AG10803 (cell line): ENCODE results near the gene POLD1.
A peak's percentile ranks its signal among the peaks of the same experiment; 100 is the strongest.

Experiments
- DNase-seq: peaks from one replicate; pipeline ENCODE4 v3.0.0; 2010; ENCODE audit warnings: low read depth
- H3K4me3 ChIP-seq: 2 replicates; pipeline ENCODE4 v1.5.1; 2011; ENCODE audit warnings: mild to moderate bottlenecking, low read length, control low read depth
- TF ChIP-seq, protein P1 (sequence below): conservative IDR thresholded peaks from 2 replicates; pipeline ENCODE4 v1.5.1; 2011; ENCODE audit warnings: mild to moderate bottlenecking, low read length, control low read depth, inconsistent platforms

The POLD1 gene

DNA sequence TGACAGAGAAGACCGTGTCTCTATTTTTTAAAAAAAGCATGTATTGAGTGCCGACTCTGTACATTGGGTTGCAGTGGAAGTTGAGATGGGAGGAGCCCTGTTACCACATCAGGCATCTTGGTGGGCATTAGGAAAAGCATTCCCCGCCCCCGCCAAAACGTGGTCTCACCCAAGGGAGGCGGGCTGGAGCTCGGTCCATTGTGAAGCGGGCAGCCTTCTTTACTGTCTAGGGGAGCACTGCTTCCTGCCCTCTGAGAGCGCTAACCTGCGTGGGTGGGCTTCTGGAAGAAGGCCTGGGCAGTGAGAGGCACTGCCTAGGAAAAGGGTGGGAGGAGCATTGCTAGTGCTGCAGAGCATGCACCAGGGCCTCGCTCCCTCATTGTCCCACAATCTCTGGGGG, 4.0 kb upstream of the POLD1 start:
- TF ChIP-seq, protein P1, sequence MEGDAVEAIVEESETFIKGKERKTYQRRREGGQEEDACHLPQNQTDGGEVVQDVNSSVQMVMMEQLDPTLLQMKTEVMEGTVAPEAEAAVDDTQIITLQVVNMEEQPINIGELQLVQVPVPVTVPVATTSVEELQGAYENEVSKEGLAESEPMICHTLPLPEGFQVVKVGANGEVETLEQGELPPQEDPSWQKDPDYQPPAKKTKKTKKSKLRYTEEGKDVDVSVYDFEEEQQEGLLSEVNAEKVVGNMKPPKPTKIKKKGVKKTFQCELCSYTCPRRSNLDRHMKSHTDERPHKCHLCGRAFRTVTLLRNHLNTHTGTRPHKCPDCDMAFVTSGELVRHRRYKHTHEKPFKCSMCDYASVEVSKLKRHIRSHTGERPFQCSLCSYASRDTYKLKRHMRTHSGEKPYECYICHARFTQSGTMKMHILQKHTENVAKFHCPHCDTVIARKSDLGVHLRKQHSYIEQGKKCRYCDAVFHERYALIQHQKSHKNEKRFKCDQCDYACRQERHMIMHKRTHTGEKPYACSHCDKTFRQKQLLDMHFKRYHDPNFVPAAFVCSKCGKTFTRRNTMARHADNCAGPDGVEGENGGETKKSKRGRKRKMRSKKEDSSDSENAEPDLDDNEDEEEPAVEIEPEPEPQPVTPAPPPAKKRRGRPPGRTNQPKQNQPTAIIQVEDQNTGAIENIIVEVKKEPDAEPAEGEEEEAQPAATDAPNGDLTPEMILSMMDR: no peak
- no peak for DNase-seq
- H3K4me3 ChIP-seq: no peak overlapping the region

DNA sequence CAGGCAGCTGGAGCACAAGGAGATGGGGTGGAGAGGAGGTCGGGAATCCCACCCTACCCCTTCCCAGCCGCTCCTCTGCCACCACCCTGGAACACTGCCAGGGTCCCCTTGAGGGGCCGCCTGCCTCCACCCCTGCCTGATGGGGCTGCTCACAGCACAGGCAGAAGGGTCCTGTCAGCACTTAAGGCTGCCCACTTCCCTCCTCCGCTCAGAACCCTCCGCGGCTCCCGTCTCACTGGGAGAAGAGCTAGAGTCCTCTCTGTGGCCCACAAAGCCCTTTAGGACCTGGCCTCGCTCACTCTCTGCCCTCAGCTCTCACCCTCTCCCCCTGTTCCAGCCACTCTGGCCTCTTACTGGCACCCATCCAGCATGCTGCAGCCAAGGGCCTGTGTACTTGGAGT, 3.4 kb upstream of the POLD1 start:
- no peak overlapping the region for H3K4me3 ChIP-seq
- TF ChIP-seq, protein P1: no peak
- no peak for DNase-seq

DNA sequence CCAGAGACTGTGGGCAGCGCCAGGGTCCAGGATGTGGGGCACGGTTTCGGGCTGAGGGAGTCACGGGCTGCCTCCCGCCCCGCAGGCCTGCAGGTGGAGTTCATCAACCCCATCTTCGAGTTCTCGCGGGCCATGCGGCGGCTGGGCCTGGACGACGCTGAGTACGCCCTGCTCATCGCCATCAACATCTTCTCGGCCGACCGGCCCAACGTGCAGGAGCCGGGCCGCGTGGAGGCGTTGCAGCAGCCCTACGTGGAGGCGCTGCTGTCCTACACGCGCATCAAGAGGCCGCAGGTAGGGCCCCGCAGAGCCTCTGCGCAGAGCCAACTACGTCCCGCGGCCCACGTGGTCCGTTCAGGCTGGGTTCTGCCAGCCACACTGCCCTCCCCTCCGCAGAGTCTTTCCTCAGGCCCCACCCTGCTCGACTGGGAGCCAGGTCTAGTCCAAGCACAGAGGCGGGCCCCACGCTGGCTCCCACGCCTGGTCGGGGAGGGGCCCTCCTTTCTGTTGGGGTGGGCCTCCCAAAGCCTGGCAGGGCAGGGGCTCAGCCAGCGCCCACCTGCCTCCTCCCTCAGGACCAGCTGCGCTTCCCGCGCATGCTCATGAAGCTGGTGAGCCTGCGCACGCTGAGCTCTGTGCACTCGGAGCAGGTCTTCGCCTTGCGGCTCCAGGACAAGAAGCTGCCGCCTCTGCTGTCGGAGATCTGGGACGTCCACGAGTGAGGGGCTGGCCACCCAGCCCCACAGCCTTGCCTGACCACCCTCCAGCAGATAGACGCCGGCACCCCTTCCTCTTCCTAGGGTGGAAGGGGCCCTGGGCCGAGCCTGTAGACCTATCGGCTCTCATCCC, 2.0 kb upstream of the POLD1 start:
- H3K4me3 ChIP-seq: no peak overlapping the region
- no peak for DNase-seq
- TF ChIP-seq, protein P1: no peak

GRCh38 chr19:50383001-50383851, 921 bp upstream of the POLD1 start:
- TF ChIP-seq, protein P1: no peak
- no peak for DNase-seq
- peak overlapping the region; percentile 79 for H3K4me3 ChIP-seq

DNA sequence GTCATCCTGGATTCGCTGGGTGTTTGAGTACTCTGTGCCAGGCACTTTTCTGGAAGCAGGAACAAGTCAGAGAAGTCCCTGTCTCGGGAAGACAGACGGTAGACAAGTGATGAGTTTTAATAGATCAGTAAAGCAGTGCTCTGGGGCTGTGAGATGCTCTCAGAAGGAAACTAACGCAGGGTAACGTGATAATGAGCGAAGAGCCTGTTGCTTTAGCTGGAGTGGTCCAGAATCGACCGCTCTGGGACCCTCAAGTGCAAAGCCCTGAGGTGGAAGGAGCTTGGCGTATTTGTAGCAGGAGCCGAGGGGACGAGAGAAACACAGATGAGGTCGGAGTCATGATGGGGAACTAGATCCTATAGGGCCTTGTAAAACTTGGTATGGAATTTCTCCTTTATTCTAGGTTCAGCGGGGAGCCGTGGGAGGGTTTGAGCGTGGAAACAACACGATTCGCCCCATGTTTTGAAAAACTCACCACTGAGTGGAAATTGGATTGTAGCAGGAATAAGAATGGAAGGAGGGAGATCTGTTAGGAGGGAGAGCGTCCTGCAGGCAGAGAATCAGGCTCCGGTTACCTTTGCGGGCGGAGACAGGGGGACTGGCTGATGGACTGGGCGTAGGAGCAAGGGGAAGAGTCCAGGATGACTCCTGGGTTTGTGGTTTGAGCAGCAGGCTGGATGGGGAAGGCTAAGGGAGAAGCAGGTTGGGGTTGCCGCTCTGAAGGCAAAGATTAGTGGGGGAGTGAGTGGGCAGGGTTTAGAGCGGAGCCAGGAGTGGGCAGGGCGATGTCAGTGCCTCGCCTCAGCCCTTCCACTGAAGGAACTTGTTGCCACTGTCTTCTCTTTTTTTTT, 763 bp downstream of the POLD1 start:
- DNase-seq: peak; percentile 13
- TF ChIP-seq, protein P1: no peak
- H3K4me3 ChIP-seq: peak overlapping the region; percentile 79

DNA sequence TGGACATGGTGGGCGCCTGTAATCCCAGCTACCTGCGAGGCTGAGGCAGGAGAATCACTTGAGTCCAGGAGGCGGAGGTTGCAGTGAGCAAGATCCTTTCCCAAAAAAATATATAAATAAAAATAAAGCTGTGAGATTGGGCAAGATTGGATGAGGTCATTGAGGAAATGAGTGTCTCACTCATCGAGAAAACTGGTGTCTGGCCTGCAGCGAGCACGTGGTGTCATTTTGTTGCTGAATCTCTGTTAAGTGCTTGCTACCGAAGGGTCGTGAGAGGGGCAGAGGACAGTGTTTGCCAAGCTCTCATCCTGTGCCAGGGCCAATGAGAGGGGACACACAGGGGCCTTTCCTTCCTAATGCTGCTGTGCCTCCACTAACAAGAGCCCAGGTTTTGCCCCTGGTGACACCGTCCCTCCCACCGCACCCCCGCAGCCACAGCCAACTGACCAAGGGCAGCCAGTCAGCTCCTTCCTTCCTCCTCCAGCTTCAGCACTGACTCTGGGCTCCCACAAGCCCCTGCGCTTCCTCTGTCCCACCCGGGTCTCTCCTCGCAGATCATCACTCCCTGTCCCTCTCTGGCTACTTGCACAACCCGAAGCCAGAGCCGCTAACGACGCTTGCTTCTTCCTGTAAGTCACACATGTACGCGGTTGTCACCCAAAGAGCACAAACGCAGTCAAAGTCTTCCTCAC, 3.2 kb downstream of the POLD1 start:
- no peak overlapping the region for H3K4me3 ChIP-seq
- DNase-seq: peak; percentile 30

More for the DNA sequence above, 3.2 kb downstream of the POLD1 start:
- TF ChIP-seq, protein P1: no peak
